GM18909 (cell line): ENCODE data around the gene DDX54.
"Not testable (repeated sequence)": the region's sequence is repeated elsewhere in the genome, so short reads cannot be mapped to it uniquely, and the experiment has no call there.

Experiments used
- ATAC-seq: cut with Tn5 transposase; IDR thresholded peaks from one replicate; pipeline ENCODE4 v1.9.1; 2021; ENCODE audit warnings: mild to moderate bottlenecking; ENCODE audit not compliant: unreplicated experiment, poor library complexity

The DDX54 gene

GRCh38 chr12:113145720-113146551, 39.3 kb downstream of the DDX54 start:
- no peak for ATAC-seq

GRCh38 chr12:113144806-113145205, 40.5 kb downstream of the DDX54 start:
- no peak for ATAC-seq

GRCh38 chr12:113143959-113144358, 41.3 kb downstream of the DDX54 start:
- no peak for ATAC-seq

GRCh38 chr12:113142886-113143332, 42.4 kb downstream of the DDX54 start:
- ATAC-seq: no peak

GRCh38 chr12:113142173-113142885, 42.9 kb downstream of the DDX54 start:
- no peak for ATAC-seq

GRCh38 chr12:113141716-113142115, 43.6 kb downstream of the DDX54 start:
- ATAC-seq: not testable (repeated sequence)

GRCh38 chr12:113140706-113141105, 44.6 kb downstream of the DDX54 start:
- ATAC-seq: no peak

- no peak for ATAC-seq
Measured at GRCh38 chr12:113138826-113139225, 46.5 kb downstream of the DDX54 start.

- ATAC-seq: no peak
Measured at GRCh38 chr12:113137861-113138783, 47.2 kb downstream of the DDX54 start.

- ATAC-seq: no peak
Measured at GRCh38 chr12:113136990-113137511, 48.2 kb downstream of the DDX54 start.

- ATAC-seq: no peak
Measured at GRCh38 chr12:113136128-113136989, 48.9 kb downstream of the DDX54 start.

GRCh38 chr12:113135178-113136127, 49.8 kb downstream of the DDX54 start, which contains the start of gene RASAL1:
RASAL1 (minus strand) TSS chr12:113135761; CDS start chr12:113135462, 299 bp downstream.
- no peak for ATAC-seq

GRCh38 chr12:113134521-113134951, 50.7 kb downstream of the DDX54 start:
- no peak for ATAC-seq

- no peak for ATAC-seq
Measured at GRCh38 chr12:113134071-113134470, 51.2 kb downstream of the DDX54 start.

- no peak for ATAC-seq
Measured at GRCh38 chr12:113133666-113134065, 51.6 kb downstream of the DDX54 start.

- ATAC-seq: no peak
Measured at GRCh38 chr12:113133036-113133435, 52.2 kb downstream of the DDX54 start.

- no peak for ATAC-seq
Measured at GRCh38 chr12:113131556-113131955, 53.7 kb downstream of the DDX54 start.
